Mucosa of stomach (tissue), 1 donor: Measurements from ENCODE around the gene FLNB.
"Not testable (repeated sequence)": the region's sequence is repeated elsewhere in the genome, so short reads cannot be mapped to it uniquely, and the experiment has no call there.

Source experiments
- H3K27me3 ChIP-seq: one replicate; pipeline ENCODE4 v1.7.0; 2013; ENCODE audit warnings: mild to moderate bottlenecking, low read length; ENCODE audit not compliant: control insufficient read depth, insufficient read depth
- H3K36me3 ChIP-seq: one replicate; pipeline ENCODE4 v1.7.0; 2013; ENCODE audit warnings: low read length; ENCODE audit not compliant: control insufficient read depth, insufficient read depth
- H3K4me1 ChIP-seq: one replicate; pipeline ENCODE4 v1.7.0; 2013; ENCODE audit warnings: mild to moderate bottlenecking, low read length; ENCODE audit not compliant: control insufficient read depth, insufficient read depth
- H3K4me3 ChIP-seq: one replicate; pipeline ENCODE4 v1.7.0; 2013; ENCODE audit warnings: low read length
- H3K9ac ChIP-seq: one replicate; pipeline ENCODE4 v1.7.0; 2013; ENCODE audit warnings: mild to moderate bottlenecking, low read length, moderate library complexity
- H3K9me3 ChIP-seq: one replicate; pipeline ENCODE4 v1.7.0; 2013; ENCODE audit warnings: mild to moderate bottlenecking, low read length, moderate library complexity; ENCODE audit not compliant: control insufficient read depth
- donor health status: Pancreatic carcinoma.

FLNB gene

DNA sequence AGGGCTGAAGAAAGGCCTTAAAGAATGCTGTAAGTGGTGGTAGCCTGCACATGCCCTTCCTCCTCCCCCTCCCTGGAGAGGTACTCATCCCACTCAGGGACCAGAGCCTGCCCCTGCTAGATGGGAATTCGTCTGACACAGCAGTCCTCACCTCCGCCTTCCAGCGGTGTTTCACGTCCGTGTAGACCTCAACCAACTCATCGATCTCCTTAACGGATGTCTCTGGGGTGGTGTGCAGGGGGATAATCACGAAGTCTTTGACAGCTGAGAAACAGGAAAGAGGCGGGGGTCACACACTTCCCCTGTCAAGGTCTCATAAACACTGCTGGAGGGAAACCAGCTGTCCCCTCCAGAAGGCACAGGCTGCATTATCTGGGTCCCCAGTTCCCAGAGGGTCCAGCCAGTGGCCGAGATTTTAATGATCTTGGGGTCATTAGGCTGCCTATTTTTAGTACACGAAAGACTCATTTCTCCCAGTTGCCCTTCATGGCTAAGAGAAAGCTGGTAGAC, 192.7 kb downstream of the FLNB start:
- Histone ChIP-seq H3K27me3 (no peaks in the 10 kb centered on the region), H3K36me3 (no peaks in the 10 kb centered on the region), H3K9me3 (no peaks in the 10 kb centered on the region), H3K9ac (no peak overlapping the region), H3K4me1 (no peaks in the 10 kb centered on the region), H3K4me3 (no peak overlapping the region)

DNA sequence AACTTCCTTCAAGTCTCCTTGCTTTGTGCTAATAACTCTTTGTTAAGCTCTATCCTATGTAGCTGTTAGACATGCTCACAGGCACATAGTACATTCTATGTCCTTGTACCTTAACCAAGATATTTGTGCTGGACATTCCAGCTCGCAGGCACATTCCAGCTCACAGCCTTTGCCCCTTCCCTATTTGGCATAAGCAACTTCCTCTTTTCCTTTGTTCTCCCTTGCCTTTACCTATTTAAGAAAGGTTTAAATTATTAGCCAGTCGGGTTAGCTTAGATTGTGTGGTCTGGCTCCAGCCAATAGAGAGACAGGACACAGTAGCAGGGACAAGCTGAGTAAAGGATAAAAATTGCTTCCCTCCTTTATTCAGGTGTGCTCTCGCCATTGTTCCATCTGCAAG, 193.2 kb downstream of the FLNB start:
- not testable (repeated sequence) for H3K4me3 ChIP-seq, H3K4me1 ChIP-seq, H3K9me3 ChIP-seq, H3K36me3 ChIP-seq, H3K27me3 ChIP-seq, H3K9ac ChIP-seq

DNA sequence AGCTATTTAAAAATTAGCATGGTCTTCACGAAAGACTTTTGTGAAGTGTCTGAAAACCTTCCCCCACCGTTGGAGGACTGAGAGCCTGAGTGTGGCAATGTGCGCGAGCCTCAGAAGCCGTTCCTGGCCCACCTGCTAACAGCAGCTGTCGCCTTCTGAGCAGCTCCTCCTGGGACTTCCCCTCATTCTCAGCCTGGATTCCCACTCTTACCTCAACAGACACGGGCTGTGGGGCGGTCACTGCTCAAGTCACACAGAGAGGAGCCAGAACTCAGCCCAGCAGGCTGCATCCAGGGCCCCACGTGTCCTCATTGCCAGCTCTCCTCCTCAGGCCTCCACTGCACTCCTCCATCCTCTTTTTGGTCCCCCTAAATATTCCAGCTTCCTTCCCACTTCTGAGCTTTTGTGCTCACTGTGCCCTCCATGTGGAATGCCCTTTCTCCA, 194.7 kb downstream of the FLNB start:
- no peaks in the 10 kb centered on the region for H3K4me1 ChIP-seq

DNA sequence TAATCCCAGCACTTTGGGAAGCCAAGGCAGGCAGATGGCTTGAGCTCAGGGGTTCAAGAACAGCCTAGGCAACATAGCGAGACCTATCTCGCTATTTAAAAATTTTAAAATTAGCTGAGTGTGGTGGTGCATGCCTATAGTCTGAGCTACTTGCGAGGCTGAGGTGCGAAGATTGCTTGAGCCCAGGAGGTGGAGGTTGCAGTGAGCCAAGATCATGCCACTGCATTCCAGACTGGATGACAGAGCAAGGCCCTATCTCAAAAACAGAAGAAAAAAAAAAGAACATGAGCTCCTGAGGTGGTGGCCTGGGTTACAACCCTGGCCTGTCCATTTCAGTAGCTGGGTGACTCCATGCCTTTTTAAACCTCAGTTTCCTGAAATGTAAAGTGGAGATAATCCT, 195.3 kb downstream of the FLNB start:
- no peaks in the 10 kb centered on the region for H3K4me1 ChIP-seq
- H3K9ac ChIP-seq: no peak overlapping the region
- no peaks in the 10 kb centered on the region for H3K27me3 ChIP-seq
- H3K4me3 ChIP-seq: no peak overlapping the region
- no peaks in the 10 kb centered on the region for H3K9me3 ChIP-seq
- no peaks in the 10 kb centered on the region for H3K36me3 ChIP-seq

More for the DNA sequence above, 194.7 kb downstream of the FLNB start:
- Histone ChIP-seq H3K4me3 (no peak overlapping the region), H3K27me3 (no peaks in the 10 kb centered on the region), H3K36me3 (no peaks in the 10 kb centered on the region), H3K9ac (no peak overlapping the region), H3K9me3 (no peaks in the 10 kb centered on the region)

DNA sequence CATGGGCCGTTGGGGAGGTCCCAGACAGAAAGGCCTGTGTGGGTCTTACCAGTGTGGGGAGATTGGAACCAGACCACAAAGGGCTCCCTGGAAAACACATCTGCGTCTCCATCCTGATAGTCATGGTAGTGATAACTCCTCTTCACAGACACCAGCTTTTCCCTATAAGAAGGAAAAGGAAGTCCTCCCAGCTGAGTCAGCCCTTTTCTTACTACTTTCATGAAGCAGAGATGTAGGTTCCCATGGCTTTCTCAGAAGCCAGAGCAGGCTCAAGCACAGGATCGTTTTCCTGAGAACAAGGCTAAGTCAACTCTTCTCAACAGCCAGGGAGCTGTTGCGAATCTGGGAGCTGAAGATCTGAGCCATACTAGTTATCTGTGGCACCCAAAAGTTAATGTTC, 196.5 kb downstream of the FLNB start:
- no peaks in the 10 kb centered on the region for H3K9me3 ChIP-seq
- H3K36me3 ChIP-seq: no peaks in the 10 kb centered on the region
- H3K4me1 ChIP-seq: no peaks in the 10 kb centered on the region
- H3K4me3 ChIP-seq: no peak overlapping the region
- no peak overlapping the region for H3K9ac ChIP-seq
- no peaks in the 10 kb centered on the region for H3K27me3 ChIP-seq

DNA sequence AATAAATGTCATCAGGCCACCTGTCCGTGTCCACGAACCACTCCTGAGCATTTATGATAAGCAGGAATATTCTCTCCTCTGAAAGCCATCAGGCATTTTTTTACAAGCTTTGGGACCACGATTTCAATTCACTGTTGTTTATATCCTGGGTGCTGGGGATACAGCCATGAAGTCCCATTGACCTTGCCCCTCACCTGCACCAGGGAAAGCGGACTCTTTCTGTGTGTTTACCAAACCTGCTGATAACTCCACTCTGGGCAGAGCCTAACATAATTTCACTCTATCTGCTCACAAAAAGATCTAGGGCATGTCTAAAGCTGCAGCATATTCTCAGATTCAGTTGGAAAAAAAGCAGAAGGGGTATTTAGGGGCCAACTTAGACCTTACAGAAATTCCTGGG, 197.8 kb downstream of the FLNB start:
- H3K9me3 ChIP-seq: no peaks in the 10 kb centered on the region
- H3K4me1 ChIP-seq: no peaks in the 10 kb centered on the region
- H3K9ac ChIP-seq: no peak overlapping the region

DNA sequence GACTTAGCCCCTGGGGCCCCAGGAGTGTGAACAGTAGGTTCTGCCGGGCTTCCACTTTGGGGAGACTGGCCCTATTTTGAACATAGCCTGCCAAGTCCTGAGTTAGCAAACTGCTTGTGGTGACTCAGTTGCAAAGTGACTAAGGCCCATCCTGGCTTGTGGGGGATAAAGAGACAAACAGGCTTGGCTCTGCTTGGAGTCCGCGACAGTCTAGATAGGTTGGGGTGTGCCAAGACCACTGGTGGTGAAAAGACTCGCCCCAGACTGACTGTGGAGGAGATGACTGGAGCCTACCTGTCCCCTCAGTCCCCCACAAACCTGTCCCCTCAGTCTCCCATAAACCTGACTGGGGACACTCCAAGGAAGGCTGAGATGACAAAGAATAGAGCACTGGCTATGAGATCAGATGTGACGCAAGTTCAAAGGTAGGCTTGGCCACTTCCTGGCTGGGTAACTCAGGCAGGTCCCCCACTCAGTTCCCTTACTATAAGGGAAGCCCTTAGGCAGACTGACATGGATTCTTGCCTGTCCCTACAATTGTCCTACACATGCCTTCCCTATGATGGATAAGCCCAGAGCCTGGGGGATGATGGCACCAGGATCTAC, 198.3 kb downstream of the FLNB start:
- H3K9ac ChIP-seq: no peak overlapping the region
- no peak overlapping the region for H3K4me3 ChIP-seq
- no peaks in the 10 kb centered on the region for H3K9me3 ChIP-seq
- no peaks in the 10 kb centered on the region for H3K27me3 ChIP-seq
- H3K36me3 ChIP-seq: no peaks in the 10 kb centered on the region
- H3K4me1 ChIP-seq: no peaks in the 10 kb centered on the region

More for the DNA sequence above, 197.8 kb downstream of the FLNB start:
- Histone ChIP-seq H3K27me3 (no peaks in the 10 kb centered on the region), H3K4me3 (no peak overlapping the region), H3K36me3 (no peaks in the 10 kb centered on the region)

DNA sequence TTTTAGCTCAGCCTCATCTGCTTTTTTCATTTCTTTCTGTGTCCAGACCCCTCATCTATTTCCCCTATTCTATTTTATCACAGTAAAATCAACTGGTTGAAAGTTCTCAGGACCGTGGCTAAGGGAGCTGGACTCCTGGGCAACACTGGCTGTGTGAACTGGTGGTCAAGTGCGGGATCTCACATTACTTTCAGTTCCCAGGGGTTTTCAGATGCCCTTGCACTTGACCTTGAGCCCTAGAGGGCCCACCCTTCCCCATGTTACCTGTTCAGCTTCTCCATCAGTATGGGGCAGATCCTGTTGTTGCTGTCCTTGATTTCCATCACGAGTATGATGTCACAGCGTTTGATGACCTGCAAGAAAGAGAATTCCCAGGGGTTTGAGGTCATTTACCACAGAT, 199.7 kb downstream of the FLNB start:
- no peaks in the 10 kb centered on the region for H3K9me3 ChIP-seq
- H3K9ac ChIP-seq: no peak overlapping the region
- no peaks in the 10 kb centered on the region for H3K36me3 ChIP-seq
- H3K4me3 ChIP-seq: no peak overlapping the region
- no peaks in the 10 kb centered on the region for H3K4me1 ChIP-seq
- H3K27me3 ChIP-seq: no peaks in the 10 kb centered on the region

DNA sequence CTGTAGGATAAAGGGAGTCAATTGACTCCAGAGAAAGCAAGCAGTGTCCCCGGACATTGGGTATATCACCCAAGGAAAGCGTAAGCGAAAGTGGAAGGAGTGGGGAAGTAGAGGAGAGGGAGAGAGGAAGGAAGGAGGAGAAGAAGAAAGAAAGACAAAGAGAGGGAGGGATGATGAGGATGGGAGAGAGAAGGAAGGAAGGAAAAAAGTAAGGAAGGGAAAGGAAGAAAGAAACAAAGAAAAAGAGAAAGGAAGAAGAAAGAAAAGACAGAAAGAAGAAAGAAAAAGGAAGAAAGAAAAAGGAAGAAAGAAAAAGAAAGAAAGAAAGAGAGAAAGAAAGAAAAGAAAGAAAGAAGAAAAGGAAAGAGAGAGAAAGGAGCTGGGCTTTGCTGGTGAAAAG, 201.7 kb downstream of the FLNB start:
- Histone ChIP-seq H3K9ac (no peak overlapping the region), H3K9me3 (no peaks in the 10 kb centered on the region), H3K27me3 (no peaks in the 10 kb centered on the region), H3K36me3 (no peaks in the 10 kb centered on the region), H3K4me1 (no peaks in the 10 kb centered on the region), H3K4me3 (no peak overlapping the region)

DNA sequence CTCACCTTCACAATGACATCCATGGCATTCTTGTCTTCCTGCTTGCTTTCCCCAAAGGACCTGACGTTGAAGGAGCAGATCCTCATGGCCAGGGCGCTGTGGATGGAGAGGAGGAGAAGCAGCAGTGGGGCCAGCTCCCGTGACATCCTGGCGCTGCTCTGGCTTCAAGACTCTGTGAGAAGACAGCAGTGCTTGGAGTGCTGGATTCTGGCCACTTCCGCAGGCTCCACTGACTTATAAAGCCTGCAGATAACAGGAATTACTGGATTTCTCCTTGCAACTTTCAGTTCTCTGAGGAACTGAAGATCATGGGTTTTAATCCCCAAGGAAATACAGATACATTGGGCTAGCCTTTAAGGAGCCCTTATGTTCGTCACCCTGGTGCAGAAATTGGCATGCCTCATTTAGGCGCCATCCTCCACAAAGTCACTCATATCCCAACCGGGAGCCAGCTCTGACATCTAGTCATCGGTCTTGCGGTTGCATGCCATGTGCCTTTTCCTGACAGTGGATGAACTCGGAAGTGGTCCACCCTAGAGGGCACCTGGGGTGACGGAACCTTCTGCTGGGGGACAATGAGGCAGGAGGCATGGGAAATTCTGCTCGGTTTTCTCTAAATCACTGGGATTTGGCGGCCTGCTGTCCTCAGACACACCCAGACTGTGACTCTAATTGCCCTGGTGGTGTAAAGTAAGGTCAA, 202.7 kb downstream of the FLNB start, which contains the start of gene DNASE1L3:
TSS of gene DNASE1L3 (minus strand) at position 212 of the 700 bp plus-strand sequence. CDS start at position 146, 66 bp downstream.
- H3K4me3 ChIP-seq: no peak within 1 kb of the TSS
- H3K27me3 ChIP-seq: no peaks in the 10 kb centered on the region
- no peak within 1 kb of the TSS for H3K9ac ChIP-seq
- no peaks in the 10 kb centered on the region for H3K4me1 ChIP-seq
- no peaks in the 10 kb centered on the region for H3K9me3 ChIP-seq
- H3K36me3 ChIP-seq: no peaks in the 10 kb centered on the region

DNA sequence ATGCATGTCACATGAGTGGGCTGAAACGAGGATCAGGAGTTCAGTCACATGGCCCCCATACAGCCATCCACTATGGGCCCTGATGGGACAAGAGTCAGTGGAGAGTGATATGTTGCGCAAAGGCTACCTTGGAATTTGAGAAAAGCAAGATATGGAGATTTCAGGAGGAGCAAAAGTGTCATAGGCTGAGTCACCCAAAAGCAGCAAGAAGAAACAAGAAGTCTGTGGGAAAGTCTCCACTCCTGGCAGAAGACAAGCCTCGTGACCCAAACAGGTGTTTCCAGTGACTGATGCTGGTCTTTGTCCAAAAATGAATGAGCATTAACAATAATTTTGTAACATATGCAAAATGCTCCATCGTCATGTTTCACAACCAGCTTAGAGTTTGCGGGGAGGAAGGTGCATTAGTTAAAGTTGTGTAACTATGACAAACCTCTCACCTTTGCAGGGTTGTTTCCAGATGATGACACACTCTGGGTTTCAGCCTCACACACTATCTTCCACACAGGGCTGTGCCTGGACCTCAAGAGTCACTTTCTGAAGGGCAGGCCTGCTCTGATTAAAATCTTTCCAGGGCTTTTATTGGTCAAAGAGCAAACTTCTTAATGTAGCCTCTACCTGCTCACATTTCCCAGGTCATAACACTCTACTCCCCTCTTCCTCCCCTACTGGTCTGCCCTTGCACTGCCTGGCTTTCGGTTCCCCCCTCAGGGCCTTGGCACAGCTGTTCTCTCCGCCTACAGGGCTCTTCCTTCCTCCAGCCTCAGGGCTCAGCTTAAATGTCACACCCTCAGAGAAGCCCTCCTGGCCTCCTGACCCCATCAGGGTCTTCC, 206.5 kb downstream of the FLNB start:
- H3K9ac ChIP-seq: no peak overlapping the region
- no peaks in the 10 kb centered on the region for H3K4me1 ChIP-seq
- H3K27me3 ChIP-seq: no peaks in the 10 kb centered on the region
- H3K36me3 ChIP-seq: no peaks in the 10 kb centered on the region
- no peak overlapping the region for H3K4me3 ChIP-seq
- H3K9me3 ChIP-seq: no peaks in the 10 kb centered on the region
